ENCODE measurements around the gene ANO9.

DNA sequence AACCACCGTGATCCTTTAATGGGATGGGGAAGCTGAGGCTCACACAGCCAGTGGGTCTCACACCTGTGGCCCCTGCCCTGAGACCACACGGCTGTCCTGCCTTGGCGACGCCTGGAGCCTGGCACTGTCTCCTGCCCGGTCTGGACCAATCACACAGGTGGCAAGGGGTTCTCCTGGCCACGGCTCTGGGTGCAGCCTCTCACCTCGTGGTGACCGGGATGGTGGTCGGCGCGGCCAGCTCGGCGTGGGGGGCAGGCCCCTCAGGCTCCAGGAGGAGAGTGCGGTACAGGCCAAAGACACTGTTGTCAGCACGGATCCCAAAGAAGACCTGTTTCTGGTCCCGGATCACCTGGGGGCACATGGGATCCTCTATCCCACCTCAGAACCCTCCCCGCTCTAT, 8.7 kb downstream of the ANO9 start:
- TF ChIP-seq EZH2phosphoT487 (IDR thresholded peaks at IDR 0.05; ENCODE audit: borderline replicate concordance, low read length) (no peak), EZH2 (IDR thresholded peaks at IDR 0.05; ENCODE audit: low read length, unreplicated experiment) (no peak)
- TF ChIP-seq, protein P1, sequence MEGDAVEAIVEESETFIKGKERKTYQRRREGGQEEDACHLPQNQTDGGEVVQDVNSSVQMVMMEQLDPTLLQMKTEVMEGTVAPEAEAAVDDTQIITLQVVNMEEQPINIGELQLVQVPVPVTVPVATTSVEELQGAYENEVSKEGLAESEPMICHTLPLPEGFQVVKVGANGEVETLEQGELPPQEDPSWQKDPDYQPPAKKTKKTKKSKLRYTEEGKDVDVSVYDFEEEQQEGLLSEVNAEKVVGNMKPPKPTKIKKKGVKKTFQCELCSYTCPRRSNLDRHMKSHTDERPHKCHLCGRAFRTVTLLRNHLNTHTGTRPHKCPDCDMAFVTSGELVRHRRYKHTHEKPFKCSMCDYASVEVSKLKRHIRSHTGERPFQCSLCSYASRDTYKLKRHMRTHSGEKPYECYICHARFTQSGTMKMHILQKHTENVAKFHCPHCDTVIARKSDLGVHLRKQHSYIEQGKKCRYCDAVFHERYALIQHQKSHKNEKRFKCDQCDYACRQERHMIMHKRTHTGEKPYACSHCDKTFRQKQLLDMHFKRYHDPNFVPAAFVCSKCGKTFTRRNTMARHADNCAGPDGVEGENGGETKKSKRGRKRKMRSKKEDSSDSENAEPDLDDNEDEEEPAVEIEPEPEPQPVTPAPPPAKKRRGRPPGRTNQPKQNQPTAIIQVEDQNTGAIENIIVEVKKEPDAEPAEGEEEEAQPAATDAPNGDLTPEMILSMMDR (conservative IDR thresholded peaks at IDR 0.05; ENCODE audit: low read depth, low read length) = no peak
